Measurements from ENCODE around the gene GSTM1. TPM values are rescaled to one million over a fixed set of nuclear protein-coding genes. Genes with fewer than 3 reads are reported as not detected.

GSTM1 gene
- total and polyA plus RNA-seq, 10 of the 15 experiments (the other 5 are each of a cell fraction or from before 2014, with no cell fraction given) = 16.0 to 75.6 (median 46.4) TPM

DNA sequence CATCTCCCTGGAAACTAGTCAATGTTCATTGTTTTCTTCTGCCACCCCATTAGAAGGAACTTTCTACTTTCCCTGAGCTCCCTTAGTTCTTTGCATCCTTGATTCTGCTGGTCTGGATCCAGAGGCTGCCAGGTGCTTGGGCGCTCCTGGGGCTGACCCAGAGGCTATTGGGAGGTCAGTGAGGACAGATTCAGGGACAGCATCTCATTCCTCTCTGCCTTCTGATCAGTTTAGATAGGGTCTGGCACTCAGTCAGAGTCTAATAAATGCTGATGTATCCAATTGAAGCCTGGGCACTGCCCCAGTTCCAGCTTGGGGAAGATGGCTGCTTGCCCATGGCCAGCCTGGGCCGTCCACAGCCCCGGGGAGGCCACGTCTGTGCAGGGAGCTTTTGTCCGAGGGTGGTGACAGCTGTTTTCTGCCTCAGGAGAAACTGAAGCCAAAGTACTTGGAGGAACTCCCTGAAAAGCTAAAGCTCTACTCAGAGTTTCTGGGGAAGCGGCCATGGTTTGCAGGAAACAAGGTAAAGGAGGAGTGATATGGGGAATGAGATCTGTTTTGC lies 2.3 kb downstream of the GSTM1 start:
- no peak for FAIRE-seq
- Histone ChIP-seq H3K4me1 (ENCODE audit: control insufficient read depth, insufficient read depth, low read length) (no peaks in the 10 kb centered on the region), H2AFZ (ENCODE audit: control insufficient read depth, low read depth, low read length) (no peak overlapping the region), H4K20me1 (ENCODE audit: control insufficient read depth, insufficient read depth) (no peaks in the 10 kb centered on the region), H3K79me2 (ENCODE audit: control insufficient read depth, insufficient read depth, low read length) (no peaks in the 10 kb centered on the region), H3K9ac (ENCODE audit: control insufficient read depth, insufficient read depth, low read length) (no peak overlapping the region), H3K27me3 (replicated peaks in 1 of 2; ENCODE audit: control insufficient read depth in 2 of 2, insufficient read depth in 2 of 2, low read length in 1 of 2) (no peaks in the 10 kb centered on the region), H3K9me3 (replicated peaks; ENCODE audit: control insufficient read depth, insufficient read depth, low read length) (no peaks in the 10 kb centered on the region; the same call in 2 of the 3 replicates), H3K27ac (ENCODE audit: control insufficient read depth, insufficient read depth) (no peak overlapping the region), H3K4me3 (no peak overlapping the region), H3K4me2 (ENCODE audit: control insufficient read depth, insufficient read depth) (no peak overlapping the region), H3K36me3 (ENCODE audit: control insufficient read depth in 2 of 2, insufficient read depth in 2 of 2, low read length in 1 of 2) (no peaks in the 10 kb centered on the region)
- TF ChIP-seq, protein P1, sequence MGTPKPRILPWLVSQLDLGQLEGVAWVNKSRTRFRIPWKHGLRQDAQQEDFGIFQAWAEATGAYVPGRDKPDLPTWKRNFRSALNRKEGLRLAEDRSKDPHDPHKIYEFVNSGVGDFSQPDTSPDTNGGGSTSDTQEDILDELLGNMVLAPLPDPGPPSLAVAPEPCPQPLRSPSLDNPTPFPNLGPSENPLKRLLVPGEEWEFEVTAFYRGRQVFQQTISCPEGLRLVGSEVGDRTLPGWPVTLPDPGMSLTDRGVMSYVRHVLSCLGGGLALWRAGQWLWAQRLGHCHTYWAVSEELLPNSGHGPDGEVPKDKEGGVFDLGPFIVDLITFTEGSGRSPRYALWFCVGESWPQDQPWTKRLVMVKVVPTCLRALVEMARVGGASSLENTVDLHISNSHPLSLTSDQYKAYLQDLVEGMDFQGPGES (IDR thresholded peaks at IDR 0.05) = no peak
- TF ChIP-seq RAD51 (IDR thresholded peaks at IDR 0.05) = no peak
- no peak for TF ChIP-seq ZNF384 (IDR thresholded peaks at IDR 0.05; ENCODE audit: borderline replicate concordance, low read depth, low read length)
- TF ChIP-seq CREB1 (IDR thresholded peaks at IDR 0.05; ENCODE audit: low read depth) = no peak
- no peak for TF ChIP-seq EGR1 (IDR thresholded peaks at IDR 0.05; ENCODE audit: borderline replicate concordance in 1 of 2, low read depth in 2 of 2, low read length in 2 of 2)
- no peak for TF ChIP-seq NR2C1 (IDR thresholded peaks at IDR 0.05)
- TF ChIP-seq, protein P2, sequence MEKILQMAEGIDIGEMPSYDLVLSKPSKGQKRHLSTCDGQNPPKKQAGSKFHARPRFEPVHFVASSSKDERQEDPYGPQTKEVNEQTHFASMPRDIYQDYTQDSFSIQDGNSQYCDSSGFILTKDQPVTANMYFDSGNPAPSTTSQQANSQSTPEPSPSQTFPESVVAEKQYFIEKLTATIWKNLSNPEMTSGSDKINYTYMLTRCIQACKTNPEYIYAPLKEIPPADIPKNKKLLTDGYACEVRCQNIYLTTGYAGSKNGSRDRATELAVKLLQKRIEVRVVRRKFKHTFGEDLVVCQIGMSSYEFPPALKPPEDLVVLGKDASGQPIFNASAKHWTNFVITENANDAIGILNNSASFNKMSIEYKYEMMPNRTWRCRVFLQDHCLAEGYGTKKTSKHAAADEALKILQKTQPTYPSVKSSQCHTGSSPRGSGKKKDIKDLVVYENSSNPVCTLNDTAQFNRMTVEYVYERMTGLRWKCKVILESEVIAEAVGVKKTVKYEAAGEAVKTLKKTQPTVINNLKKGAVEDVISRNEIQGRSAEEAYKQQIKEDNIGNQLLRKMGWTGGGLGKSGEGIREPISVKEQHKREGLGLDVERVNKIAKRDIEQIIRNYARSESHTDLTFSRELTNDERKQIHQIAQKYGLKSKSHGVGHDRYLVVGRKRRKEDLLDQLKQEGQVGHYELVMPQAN (conservative IDR thresholded peaks at IDR 0.05) = no peak
- TF ChIP-seq HDGF (IDR thresholded peaks at IDR 0.05) = no peak
- TF ChIP-seq PAX5 (IDR thresholded peaks at IDR 0.05; ENCODE audit: borderline replicate concordance, low read depth, low read length) = no peak
- no peak for TF ChIP-seq KAT2A (conservative IDR thresholded peaks at IDR 0.05; ENCODE audit: control insufficient read depth, low read depth, low read length)
- intact Hi-C loops (cut with micrococcal nuclease; ENCODE audit: unreplicated experiment) = loop anchor here (5.0 kb wide), 1 partner anchor 48 kb away; no protein-coding TSS in a partner anchor
- WGBS (ENCODE audit: insufficient coverage, insufficient replicate concordance, low lambda C conversion rate, missing lambda C conversion rate) = 100% methylated on average over 6 of the region's 6 CpGs
- ChIA-PET RAD21 (ENCODE audit: unreplicated experiment) (no interaction called here), POLR2A (no interaction called here), CTCF (interaction anchor here (1.3 to 3.2 kb wide), 2 partner anchors 50 to 294 kb away, joined by 5 to 34 read pairs; partner anchors contain the start of gene AHCYL1), SMC1A (ENCODE audit: uncharacterized antibody, unreplicated experiment) (interaction anchor here (2.4 kb wide), 1 partner anchor 50 kb away, joined by 7 read pairs; no protein-coding TSS in a partner anchor)
- no peak for DNase-seq (ENCODE audit: low read depth, low spot score)
- no TSS peak for BruUV-seq (replicated peaks)
- no peak for ATAC-seq
- in situ Hi-C loops (cut with MboI) = no loop called here

All from GM12878 (cell line).